Fibroblast of mammary gland (primary cell): Measurements from ENCODE around the gene GDPD5.
A peak's percentile ranks its signal among the peaks of the same experiment; 100 is the strongest.

ENCODE experiments used
- DNase-seq: peaks from one replicate; pipeline ENCODE4 v3.0.0-alpha.2; 2010; ENCODE audit warnings: low read depth
- H3K4me3 ChIP-seq: 2 replicates; pipeline ENCODE4 v1.5.1; 2011; ENCODE audit warnings: low read depth, mild to moderate bottlenecking, low read length, moderate library complexity; ENCODE audit not compliant: control insufficient read depth
- CTCF ChIP-seq: conservative IDR thresholded peaks from 2 replicates; pipeline ENCODE4 v1.5.1; 2011; ENCODE audit warnings: low read depth, low read length, inconsistent platforms; ENCODE audit not compliant: control insufficient read depth, insufficient read depth

GDPD5 gene

GRCh38 chr11:75562836-75563484, 37.2 kb upstream of the GDPD5 start:
- TF ChIP-seq CTCF = no peak
- DNase-seq = peak; percentile 64
- peak overlapping the region; percentile 99 for H3K4me3 ChIP-seq

- peak within 1 kb of the TSS; percentile 99 for H3K4me3 ChIP-seq
- no peak for TF ChIP-seq CTCF
- DNase-seq = peak; percentile 82
Measured at GRCh38 chr11:75562048-75562835, 36.5 kb upstream of the GDPD5 start, which contains the start of gene SERPINH1. Gene SERPINH1, plus strand, starts transcription at chr11:75562253. Its CDS starts 4,097 bp downstream, at chr11:75566350.

GRCh38 chr11:75561426-75562047, 35.8 kb upstream of the GDPD5 start:
- TF ChIP-seq CTCF = no peak
- no peak for DNase-seq
- peak overlapping the region; percentile 99 for H3K4me3 ChIP-seq

DNA sequence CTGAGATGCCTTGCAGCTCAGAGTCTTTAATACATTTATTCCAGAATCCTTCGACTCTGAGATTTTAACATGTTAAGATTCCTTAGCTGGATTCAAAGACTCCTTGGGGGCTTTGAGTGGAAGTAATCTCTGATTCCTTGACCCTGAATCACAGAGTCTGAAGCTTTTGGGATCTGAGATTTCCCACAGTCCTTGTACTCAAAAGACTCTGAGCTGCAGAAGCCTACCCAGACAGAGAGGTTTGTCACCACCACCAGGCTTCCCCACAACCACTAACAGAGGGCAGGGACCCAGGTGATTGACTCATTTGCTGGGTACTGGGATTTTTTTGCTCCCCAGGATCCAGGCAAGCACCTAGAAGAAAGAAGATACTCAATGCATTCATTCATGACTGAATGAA, 34.9 kb upstream of the GDPD5 start:
- TF ChIP-seq CTCF = no peak
- peak; percentile 65 for DNase-seq
- no peak overlapping the region for H3K4me3 ChIP-seq

DNA sequence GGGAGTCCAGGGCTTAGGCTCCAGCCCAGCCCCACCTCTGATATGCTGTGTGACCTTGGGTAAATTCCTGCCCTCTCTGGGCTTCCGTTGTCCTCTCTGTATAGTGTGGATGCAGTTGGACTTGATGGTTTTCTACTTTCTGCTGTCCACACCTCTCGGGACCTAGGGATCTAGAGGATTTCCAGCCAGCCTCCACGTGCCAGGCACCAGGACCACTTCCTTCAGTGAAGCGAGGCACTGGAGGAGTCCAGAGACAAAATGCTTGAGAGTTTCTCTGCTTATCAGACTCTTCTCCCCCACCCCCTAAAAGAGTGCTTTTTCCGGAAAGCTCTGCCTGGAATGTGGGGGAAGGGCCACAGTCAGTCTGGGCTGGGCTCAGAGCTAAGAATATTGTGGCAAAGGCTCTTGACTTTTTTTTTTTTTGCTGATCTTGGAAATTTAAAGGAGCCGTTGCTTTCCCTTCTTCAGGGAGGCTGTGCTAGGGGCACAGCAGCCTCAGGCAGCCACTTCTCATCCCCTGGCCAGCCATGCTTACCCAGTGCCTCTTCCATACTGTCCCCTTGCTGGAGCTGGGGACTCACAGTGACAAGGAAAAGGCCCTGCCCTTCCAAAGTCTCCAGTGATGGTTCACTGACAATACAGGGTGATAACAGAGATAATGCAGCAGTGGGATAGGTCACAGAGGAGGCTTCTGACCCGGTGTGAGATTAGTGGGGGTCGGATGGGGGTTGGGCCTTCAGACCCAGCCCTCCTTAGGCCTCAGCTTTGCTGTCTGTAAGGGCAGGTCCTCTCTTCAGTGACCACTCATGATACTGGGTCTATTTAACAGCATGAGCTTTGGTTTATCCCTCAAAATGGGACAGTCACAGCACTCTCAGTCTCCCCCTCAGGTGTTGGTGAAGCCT, 33.5 kb upstream of the GDPD5 start:
- DNase-seq = peak; percentile 72
- TF ChIP-seq CTCF = no peak
- H3K4me3 ChIP-seq = no peak overlapping the region
